ENCODE data around the gene IRF1.
"Not testable (repeated sequence)": the region's sequence is repeated elsewhere in the genome, so short reads cannot be mapped to it uniquely, and the experiment has no call there.

IRF1 gene, protein sequence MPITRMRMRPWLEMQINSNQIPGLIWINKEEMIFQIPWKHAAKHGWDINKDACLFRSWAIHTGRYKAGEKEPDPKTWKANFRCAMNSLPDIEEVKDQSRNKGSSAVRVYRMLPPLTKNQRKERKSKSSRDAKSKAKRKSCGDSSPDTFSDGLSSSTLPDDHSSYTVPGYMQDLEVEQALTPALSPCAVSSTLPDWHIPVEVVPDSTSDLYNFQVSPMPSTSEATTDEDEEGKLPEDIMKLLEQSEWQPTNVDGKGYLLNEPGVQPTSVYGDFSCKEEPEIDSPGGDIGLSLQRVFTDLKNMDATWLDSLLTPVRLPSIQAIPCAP

DNA sequence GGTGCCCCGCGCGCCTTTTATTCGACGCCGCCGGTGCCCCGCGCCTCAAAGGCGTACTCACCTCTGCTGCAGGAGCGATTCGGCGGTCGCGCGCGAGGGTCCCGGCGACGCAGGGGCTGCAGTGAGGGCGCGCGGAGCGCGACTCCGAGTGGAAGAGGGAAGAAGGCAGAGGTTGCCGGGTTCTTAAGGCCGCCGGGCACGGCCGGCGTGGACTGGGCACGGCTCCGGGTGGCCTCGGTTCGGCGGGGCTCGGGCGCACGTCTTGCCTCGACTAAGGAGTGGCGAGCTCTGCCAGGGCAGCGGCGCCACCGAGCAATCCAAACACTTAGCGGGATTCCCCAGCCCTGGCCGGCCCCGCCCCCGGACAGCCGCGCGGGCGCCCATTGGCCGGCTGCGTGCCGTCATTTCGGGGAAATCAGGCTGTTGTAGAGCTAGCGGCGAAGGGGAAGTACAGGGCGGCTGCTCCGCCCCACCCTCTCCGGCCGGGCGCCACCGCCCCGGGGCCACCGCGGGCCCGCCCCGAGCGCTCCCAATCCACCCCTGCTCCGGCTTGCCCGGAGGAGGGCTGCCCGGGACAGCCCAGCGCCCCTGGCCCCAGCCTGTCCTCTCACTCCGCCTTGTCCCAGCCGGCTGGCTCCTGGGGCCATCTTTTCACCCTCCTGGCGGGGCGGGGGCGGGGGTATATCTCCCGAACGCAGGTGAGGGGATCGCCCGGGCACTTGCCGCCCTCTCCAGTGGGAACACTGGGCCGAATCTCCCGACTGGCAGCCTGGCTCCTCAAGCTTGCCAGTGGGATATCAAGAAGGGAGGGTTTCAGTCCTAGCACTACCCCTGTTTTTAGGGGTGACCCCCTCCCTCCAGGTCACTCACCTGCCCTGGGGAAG, at the start of gene IRF1:
TSS of gene IRF1 (minus strand) at position 290 of the 884 bp plus-strand sequence. CDS start 1,295 bp downstream, outside the sequence.
- peak; percentile 61 for DNase-seq

DNA sequence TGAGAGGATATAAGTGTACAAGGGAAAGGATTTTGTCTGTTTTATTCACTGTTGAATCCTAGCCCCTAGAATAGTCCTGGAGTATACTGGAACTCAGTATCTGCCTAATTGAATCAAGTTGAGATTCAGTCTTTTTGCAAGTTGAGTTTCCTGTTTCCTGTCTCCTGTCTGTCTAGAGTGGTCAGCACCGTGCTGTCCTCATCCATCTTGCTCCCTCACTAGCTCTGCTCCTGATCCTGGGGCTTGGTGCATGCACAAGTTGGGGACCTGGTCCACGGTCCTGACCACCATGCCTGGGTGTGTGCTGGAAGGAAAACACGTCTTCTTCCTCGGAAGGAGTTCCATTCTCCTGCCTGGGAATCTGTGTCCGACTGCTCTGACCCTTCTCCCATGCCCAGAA, 49.6 kb upstream of the IRF1 start:
- DNase-seq = no peak

DNA sequence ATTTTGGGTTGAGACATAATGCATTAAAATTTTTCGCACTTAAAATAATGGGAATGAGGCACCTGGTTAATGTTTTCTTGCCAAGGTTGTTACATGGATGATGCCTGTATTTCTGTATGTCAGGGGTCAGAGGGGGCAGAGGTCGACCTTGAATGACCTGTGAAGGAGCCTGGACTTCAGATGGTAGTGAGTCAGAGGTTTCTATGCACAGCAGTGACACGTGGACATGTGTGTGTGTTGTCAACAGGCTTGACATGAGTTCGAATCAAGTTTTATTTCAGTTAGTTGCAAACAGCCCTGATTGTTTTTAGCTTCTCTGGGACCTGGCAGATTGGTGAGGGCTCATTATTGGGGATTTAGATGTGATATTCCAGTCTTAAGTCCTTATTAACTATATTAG, 49.1 kb upstream of the IRF1 start:
- DNase-seq = no peak

DNA sequence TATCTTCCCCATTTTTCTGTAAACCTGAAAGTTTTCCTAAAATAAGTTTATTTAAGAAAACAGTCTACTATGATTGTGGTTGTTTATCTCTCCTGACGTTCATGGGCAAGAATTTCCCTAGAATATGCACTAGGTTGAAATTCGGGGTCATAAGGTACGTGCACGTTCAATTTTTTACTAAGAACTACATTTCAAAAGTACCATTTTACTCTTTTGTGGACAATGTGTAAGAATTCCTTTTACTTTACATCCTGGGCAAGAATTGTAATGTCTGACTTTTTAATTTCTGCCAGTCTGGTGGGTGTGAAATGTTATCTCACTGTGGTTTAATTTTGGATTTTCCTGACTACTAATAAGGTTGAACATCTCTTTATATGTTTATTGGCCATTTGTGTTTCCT, 40.4 kb upstream of the IRF1 start:
- no peak for DNase-seq

DNA sequence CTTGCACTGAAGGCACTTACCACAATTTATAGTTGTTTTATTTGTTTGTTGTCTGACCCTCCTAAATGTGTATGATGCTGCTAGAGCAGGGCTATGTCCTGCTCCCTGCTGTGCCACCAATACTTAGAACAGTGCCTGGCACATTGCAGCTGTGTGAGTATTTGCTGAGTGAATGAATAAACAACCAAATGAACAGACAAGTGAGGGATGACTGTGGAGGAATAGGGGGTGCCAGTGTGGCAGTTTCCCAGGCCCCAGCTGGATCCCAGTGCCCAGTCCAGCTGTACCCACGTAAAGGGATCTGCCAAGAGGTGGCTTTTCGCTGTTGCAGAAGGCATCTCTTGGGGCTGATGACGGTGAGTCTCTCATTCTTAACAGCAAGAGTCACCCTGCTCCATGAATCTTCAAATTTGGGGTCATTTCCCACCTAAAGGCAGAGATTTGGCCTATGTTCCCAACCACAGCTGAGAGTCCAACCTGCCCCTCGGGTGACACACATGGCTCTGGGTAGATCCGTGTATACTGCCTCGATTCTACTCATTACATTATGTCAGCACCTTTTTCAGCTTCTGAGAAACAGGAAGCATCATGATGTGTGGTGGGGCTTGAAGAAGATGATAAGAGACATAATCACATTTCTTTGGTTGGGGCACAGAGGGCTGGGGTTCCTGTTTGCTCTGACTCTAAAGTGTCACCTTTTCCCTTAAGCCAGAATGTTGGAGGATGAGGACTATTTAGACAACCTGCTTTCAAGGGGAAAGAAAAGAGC, 38.5 kb upstream of the IRF1 start:
- DNase-seq = no peak

DNA sequence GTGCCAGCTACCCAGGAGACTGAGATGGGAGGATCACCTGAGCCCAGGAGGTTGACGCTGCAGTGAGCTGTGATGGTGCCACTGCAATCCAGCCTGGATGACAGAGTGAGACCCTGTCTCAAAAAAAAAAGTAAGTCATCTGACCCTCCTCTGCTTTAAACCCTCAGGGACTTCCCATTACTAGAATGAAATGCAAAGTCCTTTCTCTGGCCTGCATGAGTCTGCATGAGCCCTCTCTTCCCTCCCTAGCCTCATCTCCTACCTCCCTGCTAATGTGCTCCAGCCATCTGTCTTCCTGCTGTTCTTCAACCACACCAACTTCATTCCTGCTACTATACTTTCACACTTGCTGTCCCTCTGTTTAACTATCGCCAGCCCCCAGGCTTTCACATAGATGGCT, 37.4 kb upstream of the IRF1 start:
- DNase-seq = no peak

DNA sequence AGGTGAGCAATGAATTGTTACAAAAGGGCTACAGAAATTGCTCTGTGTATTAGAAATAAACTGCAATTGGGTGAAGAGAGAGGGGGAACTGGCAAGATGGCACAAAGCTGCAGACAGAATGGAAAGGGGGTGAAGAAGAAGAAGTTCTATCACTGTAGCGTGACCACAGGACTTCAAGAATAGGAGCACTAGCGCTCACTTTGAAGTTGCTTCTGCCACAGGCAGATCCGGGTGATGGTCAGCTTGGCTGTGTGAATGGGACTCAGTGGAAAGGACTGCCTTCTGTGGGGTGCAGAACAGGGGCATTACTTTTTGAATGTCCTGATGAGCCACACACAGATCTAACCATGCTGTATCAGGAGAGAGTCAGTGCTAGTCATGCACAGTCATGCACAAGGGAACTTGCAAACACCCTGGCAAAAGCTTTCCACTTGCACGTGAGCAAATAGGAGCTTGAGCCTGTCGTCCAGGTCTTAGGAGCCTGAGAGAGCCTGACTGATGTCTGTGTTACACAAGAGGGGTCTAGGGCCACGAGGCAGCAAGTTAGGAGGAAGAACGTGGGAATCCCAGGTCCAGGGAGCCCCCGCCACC, 36.5 kb upstream of the IRF1 start:
- no peak for DNase-seq

DNA sequence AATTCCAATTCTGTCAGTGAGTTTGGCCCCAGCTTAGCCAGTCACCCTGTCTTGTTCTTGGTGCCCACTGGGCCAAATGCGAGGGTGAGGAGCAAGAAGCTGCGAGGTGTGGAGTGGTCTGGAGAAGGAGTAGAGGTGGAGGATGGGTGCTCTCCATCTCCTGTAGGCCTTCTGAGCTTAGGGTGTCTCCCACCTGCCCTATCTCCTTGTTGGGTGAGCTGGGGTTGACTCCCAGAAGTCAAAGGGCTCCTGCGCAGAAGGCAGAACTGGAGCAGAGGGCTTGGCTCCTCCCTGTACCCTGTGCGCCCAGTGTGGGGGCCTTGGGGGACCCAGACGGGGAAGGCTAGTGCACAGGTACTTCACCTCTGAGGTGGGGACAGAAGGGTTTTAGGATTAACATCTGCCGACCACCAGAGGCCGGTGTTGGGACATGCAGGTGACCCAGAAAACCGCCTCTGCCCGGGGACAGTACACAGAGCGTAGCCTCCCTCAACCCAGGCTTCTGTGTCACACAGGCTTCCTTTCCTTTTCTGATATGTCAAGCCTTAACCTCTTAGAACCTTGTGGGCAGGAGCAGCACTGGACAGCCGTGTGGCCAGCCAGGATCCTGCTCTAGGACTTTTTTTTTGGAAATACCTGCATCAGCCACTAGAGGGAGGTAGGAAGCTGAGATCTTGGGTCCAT, 35.9 kb upstream of the IRF1 start:
- no peak for DNase-seq

DNA sequence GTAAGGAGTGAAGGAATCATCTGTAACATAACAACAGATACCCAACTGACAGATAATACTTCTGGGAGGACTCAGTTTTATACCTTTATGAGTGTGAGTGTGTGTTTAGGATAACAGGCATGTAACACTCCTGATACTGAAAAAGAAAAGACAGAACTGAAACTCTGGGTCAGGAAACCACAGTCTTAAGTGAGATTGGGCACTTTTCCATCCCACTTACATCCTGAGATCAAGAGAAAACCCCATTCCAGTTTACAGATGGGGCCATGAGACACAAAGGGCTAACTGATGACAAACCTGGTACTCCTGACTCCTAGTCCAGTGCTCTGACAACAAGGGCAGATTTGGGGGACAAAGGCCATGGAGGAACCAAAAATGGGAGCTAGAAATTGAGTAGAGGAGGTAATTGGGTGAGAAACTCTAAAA, 34.7 kb upstream of the IRF1 start:
- no peak for DNase-seq

DNA sequence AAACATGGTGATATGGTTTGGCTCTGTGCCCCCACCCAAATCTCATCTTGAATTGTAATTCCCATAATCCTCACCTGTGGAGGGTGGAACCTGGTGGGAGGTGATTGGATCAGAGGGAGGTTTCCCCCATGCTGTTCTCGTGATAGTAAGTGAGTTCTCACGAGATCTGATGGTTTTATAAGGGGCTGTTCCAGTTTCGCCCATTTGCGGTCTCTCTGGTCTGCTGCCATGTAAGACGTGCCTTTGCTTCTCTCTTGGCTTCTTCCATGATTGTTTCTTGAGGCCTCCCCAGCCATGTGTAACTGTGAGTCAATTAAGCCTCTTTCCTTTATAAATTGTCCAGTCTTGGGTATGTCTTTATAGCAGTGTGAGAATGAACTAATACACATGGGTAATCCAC, 34.3 kb upstream of the IRF1 start:
- not testable (repeated sequence) for DNase-seq

DNA sequence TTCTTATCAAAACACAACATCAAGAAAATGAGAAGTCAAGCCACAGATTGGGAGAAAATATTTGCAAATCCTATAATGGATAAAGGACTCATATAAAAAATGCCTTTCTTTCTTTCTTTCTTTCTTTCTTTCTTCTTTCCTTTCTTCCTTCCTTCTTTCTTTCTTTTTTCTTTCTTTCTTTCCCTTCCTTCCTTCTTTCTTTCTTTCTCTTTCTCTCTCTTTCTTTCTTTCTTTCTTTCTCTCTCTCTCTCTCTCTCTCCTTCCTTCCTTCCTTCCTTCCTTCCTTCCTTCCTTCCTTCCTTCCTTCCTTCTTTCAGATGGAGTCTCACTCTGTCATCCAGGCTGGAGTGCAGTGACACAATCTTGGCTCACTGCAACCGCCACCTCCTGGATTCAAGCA, 31.5 kb upstream of the IRF1 start:
- DNase-seq = not testable (repeated sequence)

DNA sequence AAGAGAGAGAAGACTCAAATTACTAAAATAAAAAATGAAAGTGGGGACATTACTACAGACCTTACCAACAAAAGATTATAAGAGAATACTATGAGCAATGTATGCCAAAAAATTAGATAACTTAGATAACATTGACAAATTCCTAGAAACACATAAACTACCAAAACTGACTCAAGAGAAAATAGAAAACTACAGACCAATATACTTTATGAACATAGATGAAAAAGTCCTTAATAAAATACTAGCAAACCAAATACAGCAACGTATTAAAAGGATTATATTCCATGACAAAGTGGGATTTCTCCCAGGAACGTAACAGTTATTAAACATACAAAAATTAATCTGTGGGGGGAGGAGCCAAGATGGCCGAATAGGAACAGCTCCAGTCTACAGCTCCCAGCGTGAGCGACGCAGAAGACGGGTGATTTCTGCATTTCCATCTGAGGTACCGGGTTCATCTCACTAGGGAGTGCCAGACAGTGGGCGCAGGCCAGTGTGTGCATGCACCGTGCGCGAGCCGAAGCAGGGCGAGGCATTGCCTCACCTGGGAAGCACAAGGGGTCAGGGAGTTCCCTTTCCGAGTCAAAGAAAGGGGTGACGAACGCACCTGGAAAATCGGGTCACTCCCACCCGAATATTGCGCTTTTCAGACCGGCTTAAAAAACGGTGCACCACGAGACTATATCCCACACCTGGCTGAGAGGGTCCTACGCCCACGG, 23.2 kb upstream of the IRF1 start:
- not testable (repeated sequence) for DNase-seq

DNA sequence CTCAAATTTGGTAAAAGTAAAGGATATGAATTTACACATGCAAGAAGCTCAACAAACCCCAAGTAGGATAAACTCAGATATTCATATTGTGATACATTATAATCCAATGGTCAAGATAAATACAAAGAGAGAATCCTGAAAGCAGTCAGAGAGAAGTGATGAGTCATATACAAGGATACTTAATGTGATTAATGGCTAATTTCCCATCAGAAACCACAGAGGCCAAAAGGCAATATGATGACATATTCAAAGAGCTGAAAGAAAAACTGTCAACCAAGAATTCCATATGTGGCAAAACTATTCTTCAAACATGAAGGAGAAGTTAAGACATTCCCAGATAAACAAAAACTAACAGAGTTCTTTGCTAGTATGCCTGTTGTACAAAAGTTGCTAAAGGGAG, 19.5 kb upstream of the IRF1 start:
- no peak for DNase-seq

DNA sequence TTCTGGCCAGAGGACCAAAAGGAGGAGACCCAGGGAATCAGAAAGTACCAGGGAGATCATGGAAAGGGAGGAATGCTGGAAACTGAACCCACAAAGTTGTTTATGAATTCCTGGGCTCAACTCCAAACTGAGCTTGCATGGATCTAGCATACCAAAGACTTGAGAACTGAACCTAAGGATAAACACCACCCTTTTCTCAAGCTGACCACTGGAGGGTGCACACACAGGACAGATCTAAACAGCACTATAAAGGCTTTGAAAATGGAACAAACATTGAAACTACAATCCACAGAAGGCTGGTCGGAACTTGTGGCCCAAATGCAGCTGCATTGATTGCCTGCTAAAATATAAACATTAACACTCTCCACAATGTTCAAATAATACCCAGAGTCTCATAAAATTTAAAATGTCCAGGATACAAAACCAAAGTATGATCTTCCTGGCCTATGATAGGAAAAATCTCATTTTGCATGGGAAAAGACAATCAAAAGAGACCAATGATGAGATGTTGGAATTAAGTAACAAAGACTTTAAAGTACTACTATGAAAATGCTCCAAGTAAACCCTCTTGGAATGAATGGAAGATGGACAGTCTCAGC, 15.6 kb upstream of the IRF1 start:
- no peak for DNase-seq

DNA sequence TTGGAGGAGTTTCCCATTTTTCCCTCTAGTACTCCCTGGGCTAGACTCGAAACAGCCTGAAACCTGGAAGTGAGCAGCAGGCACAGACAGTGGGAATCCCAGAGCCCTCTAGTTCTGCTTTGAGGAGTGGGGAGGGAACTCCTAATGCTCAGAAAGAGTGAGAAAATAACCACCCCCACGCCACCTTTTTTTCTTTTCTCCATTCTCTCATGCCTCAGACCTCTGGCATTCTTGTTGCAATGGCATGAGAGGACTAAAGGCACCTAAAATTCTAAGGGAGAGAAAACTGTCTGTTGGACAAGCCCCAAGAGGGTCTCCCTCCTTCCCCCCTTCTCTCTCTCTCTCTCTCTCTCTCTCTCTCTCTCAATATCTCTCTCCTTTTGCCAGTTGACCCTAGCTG, 15.1 kb upstream of the IRF1 start:
- DNase-seq = no peak

DNA sequence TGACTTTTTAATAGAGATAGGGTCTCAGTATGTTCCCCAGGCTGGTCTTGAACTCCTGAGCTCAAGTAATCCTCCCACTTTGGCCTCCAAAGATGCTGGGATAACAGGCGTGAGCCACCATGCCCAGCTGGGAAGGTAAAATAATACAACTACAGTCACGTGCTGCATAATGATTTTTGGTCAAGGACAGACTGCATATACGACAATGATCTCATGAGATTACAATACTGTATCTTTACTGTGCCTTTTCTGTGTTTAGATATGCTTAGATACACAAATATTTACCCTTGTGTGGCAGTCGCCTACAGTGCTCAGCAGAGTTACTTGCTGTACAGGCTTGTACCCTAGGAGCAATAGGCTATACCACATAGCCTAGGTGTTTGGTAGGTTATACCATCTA, 14.2 kb upstream of the IRF1 start:
- no peak for DNase-seq

DNA sequence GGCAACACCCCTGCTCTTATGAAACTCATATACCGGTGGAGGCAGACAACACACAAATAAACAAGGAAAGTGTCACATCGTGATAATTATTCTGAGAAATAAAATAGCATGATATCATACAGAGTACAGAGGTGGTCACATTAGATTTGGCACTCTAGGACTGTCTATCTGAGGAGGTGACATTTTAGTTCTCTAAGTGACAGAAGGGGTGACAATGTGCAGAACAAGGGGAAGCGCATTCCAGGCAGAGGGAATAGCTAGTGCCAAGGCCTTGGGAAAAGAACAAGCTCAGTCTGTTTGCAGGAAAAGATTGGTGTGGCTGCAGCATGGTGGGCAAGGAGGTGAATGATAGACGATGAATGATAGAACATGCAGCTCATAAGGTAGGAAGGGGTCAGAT, 12.7 kb upstream of the IRF1 start:
- no peak for DNase-seq

DNA sequence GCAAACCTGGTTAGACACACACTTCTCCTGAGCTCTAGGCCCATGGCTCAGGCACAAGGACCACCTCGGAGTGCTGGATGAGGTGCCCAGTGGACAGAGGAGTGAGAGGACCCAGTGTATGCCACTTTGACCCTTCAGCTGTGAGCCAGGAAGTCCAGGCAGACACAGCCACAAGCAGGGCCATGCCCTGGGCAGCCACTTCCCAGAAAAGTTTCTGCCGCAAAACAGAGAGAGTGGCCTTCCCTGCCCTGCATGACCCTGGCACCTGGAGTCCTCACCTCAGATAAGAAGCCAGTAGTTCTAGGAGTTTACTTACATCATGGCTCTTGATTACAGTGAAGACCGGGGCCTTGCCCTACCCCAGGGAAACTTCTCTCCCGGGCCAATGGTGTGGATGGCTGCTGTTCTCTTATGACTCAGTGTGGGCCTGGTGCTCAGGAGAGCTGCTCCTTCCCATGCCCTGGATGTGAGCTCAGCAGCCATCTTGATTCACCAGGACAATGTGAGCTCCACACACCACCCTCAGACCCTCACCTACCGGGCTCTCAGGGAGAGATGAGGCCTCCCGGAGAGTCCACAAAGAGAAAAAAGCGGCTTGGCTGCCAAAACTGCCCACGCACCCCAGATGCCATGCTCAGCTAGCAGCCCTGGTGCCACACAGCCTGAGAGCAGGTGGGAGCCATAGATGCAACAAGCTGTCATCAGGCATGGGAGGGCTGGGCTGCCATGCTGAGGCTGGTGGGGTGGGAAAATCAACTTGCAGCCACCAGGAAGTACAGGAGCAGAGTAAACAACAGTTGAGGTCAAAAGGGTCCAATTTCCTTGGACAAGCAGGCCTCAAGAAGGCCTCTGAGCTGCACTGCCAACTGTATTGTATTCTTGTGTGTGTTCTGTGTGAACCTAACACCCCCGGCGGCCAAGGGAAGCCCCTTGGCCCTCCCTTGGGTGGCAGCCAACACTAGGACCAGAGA, 11.7 kb upstream of the IRF1 start:
- DNase-seq = no peak

DNA sequence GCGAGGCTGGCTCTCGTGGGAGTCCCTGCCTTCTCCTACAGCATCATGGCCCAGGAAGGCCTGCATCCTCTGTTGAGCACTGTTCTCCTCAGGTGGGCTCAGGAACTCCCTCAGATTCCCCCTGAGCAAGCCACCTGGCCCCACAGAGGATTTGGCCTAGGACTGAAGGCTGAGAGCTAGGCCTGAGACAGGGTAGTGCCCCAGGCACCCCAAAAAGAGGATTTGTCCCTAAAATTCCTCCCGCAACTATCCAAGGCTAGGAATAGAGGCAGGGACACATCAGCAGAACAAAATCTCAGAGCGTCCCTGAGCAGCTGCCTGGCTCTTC, 11.0 kb upstream of the IRF1 start:
- no peak for DNase-seq

DNA sequence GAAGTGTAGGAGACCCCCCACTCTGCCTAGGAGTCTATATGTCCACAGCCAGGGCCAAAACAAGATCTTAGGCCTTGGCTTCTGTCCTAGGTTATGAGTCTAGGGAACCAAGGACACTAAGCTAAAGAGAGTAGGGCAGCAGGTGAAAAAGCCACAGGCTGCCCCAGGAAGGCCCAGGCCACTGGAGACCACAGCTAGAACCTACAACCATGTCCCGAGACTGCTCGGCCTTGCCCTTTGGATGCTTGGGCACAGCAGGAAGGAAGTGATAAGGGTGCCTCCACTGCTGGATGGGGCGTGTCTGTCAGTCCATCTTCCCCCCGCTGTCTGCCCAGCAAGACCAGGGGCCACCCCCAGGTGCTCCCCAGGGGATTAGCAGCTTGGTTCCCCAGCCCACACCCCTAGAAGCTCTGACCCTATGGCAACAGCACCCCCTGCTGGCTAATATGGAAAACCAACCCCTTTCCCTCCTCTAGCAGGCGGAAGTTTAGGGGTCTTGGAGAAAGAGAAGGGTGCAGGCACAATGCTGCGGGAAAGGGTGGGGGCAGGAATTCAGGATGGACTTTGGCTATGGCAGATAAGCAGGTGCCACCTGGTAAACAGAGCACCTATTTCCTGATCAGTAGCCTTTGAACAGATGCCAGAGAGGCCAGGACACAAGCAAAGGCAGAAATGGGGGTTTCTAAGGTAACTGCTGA, 10.5 kb upstream of the IRF1 start:
- no peak for DNase-seq

Data from NCI-H2171 (cell line).